GM12878 (cell line): Measurements from ENCODE around the gene SNRPD3. TPM values are rescaled to one million over a fixed set of nuclear protein-coding genes. Genes with fewer than 3 reads are reported as not detected.
"Not testable (repeated sequence)": the region's sequence is repeated elsewhere in the genome, so short reads cannot be mapped to it uniquely, and the experiment has no call there.

Experiments
- ATAC-seq: fragments of 200-7000 bp; cut with Tn5 transposase; 3 replicates; pipeline ENCODE4 v1.9.1; 2020; ENCODE audit warnings: mild to moderate bottlenecking, moderate library complexity
- BruUV-seq: library from RNA; stranded (reverse); fragments of 400-500 nt; replicated peaks from 2 replicates; lab custom pipeline; 2021; lab: Mats Ljungman, UMichigan
- CTCF ChIA-PET: fragments of 300-600 bp; sonication (Branson Sonifier 250); formaldehyde crosslinking; extraction: SDS; loops from one replicate; lab custom pipeline; 2021; ENCODE audit warnings: inconsistent platforms; lab: Yijun Ruan, JAX
- POLR2A ChIA-PET: fragments of 350-600 bp; formaldehyde crosslinking; extraction: SDS; loops from one replicate; lab custom pipeline; 2021; ENCODE audit warnings: inconsistent platforms; lab: Charles Lee
- RAD21 ChIA-PET: fragments of 300-600 bp; sonication (Branson Sonifier 250); formaldehyde crosslinking; loops from one replicate; lab custom pipeline; 2023; ENCODE audit warnings: antibody characterized with exemption; ENCODE audit not compliant: unreplicated experiment; lab: Charles Lee
- SMC1A ChIA-PET: fragments of 300-600 bp; sonication (Branson Sonifier 250); formaldehyde crosslinking; loops from one replicate; lab custom pipeline; 2023; ENCODE audit not compliant: unreplicated experiment, uncharacterized antibody; lab: Charles Lee
- DNase-seq: peaks from one replicate; pipeline ENCODE4 v3.0.0-alpha.2; 2011; ENCODE audit warnings: low read depth, low spot score
- FAIRE-seq: peaks from 3 replicates; lab custom pipeline; 2011; peaks lifted over from hg19 to GRCh38; lab: Jason Lieb, UNC
- H2AFZ ChIP-seq: 2 replicates; pipeline ENCODE4 v1.6.0; 2011; ENCODE audit warnings: low read depth, low read length, control low read depth; ENCODE audit not compliant: control insufficient read depth
- H3K27ac ChIP-seq: 2 replicates; pipeline ENCODE4 v1.5.1; 2011; ENCODE audit warnings: control low read depth; ENCODE audit not compliant: control insufficient read depth, insufficient read depth
- H3K27me3 ChIP-seq, 2 experiments: replicated peaks in 1 of 2; 2 replicates each; pipeline versions ENCODE4 v1.6.0 to v1.6.1; 2011; ENCODE audit warnings: low read length in 1 of 2; ENCODE audit not compliant: control insufficient read depth in 2 of 2, insufficient read depth in 2 of 2
- H3K36me3 ChIP-seq, 2 experiments: 2 replicates each; pipeline ENCODE4 v1.5.1; 2011; ENCODE audit warnings: low read length in 1 of 2; ENCODE audit not compliant: control insufficient read depth in 2 of 2, insufficient read depth in 2 of 2
- H3K4me1 ChIP-seq: 2 replicates; pipeline ENCODE4 v1.6.1; 2011; ENCODE audit warnings: mild to moderate bottlenecking, low read length, moderate library complexity, mixed read lengths; ENCODE audit not compliant: control insufficient read depth, insufficient read depth
- H3K4me2 ChIP-seq: 2 replicates; pipeline ENCODE4 v1.6.0; 2011; ENCODE audit warnings: control low read depth; ENCODE audit not compliant: control insufficient read depth, insufficient read depth
- H3K4me3 ChIP-seq: fragments of 200-600 bp; sonication (generic); 2 replicates; pipeline ENCODE4 v1.5.1; 2016
- H3K79me2 ChIP-seq: 2 replicates; pipeline ENCODE4 v1.6.0; 2011; ENCODE audit warnings: low read length; ENCODE audit not compliant: control insufficient read depth, insufficient read depth
- H3K9ac ChIP-seq: 2 replicates; pipeline ENCODE4 v1.8.0; 2011; ENCODE audit warnings: low read length, control low read depth, mixed read lengths; ENCODE audit not compliant: control insufficient read depth, insufficient read depth
- H3K9me3 ChIP-seq: replicated peaks from 3 replicates; pipeline ENCODE4 v1.5.1; 2011; ENCODE audit warnings: mild to moderate bottlenecking, low read length; ENCODE audit not compliant: control insufficient read depth, insufficient read depth
- H4K20me1 ChIP-seq: 2 replicates; pipeline ENCODE4 v1.6.0; 2011; ENCODE audit not compliant: control insufficient read depth, insufficient read depth
- ATF2 ChIP-seq: IDR thresholded peaks from 2 replicates; pipeline ENCODE4 v1.6.1; 2012; ENCODE audit warnings: low read length, inconsistent platforms
- CEBPB ChIP-seq, 2 experiments: fragments of 150-350 bp in 1 of 2; IDR thresholded peaks; 2 replicates each; pipeline ENCODE4 v1.6.1; 2012 to 2014; ENCODE audit warnings: low read depth in 2 of 2, low read length in 2 of 2, borderline replicate concordance in 1 of 2, inconsistent platforms in 1 of 2
- HDGF ChIP-seq: fragments of 450-650 bp; IDR thresholded peaks from 2 replicates; pipeline ENCODE4 v1.6.1; 2016; ENCODE audit warnings: antibody characterized with exemption
- MTA3 ChIP-seq: IDR thresholded peaks from 2 replicates; pipeline ENCODE4 v1.6.1; 2012; ENCODE audit warnings: low read length, inconsistent platforms, borderline replicate concordance
- TAF1 ChIP-seq: IDR thresholded peaks from 2 replicates; pipeline ENCODE4 v1.6.1; 2011; ENCODE audit warnings: mild to moderate bottlenecking, low read depth, low read length, borderline replicate concordance
- WGBS: methylation state at CpG from one replicate; pipeline ENCODE4 v1.1.6; 2016; ENCODE audit warnings: low lambda C conversion rate; ENCODE audit not compliant: insufficient replicate concordance, insufficient coverage; ENCODE audit errors: missing lambda C conversion rate; 5-methylcytosine and 5-hydroxymethylcytosine counted together
- in situ Hi-C: fragments of 300-500 bp; cut with MboI; formaldehyde crosslinking; loops from 9 replicates; pipeline ENCODE4 v1.14.3; 2018; ENCODE audit warnings: mixed read lengths
- intact Hi-C: fragments of 100-400 bp; cut with micrococcal nuclease; formaldehyde crosslinking; loops from one replicate; pipeline ENCODE4 v1.14.2; 2022; ENCODE audit not compliant: unreplicated experiment
- polyA plus RNA-seq, 11 experiments: library from polyadenylated mRNA; depleted of rRNA in 4 of 11; unstranded in 6 of 11; stranded (reverse) in 5 of 11; fragments of >200 nt; fragmentation: Nextera tagmentation in 4 of 11; fragmentation: Illumina TruSeq in 1 of 11; extraction: Ambion mirVana in 4 of 11; extraction: Trizol in 1 of 11; gene quantifications; 1 replicate in 1 of 11; 2 replicates in 10 of 11; pipeline versions ENCODE4 v1.2.1 to v1.2.3, GENCODE V29; 2011 to 2016; ENCODE audit warnings: inconsistent platforms in 2 of 11, missing spikeins in 2 of 11, low read depth in 1 of 11
- total RNA-seq, 4 experiments: library from RNA; depleted of rRNA in 3 of 4; stranded (reverse); fragments of >200 nt in 3 of 4; fragmentation: Illumina TruSeq in 1 of 4; extraction: Trizol in 1 of 4; gene quantifications; 2 replicates each; pipeline versions ENCODE4 v1.2.1 to v1.2.3, GENCODE V29; 2013 to 2021
- TF ChIP-seq, protein P1 (sequence below): IDR thresholded peaks from 2 replicates; pipeline ENCODE4 v1.6.1; 2012; ENCODE audit warnings: low read depth, low read length, improper control_type of control experiment

Gene SNRPD3
- total and polyA plus RNA-seq, 10 of the 15 experiments (the other 5 are each of a cell fraction or from before 2014, with no cell fraction given), result 112 to 324 (median 242) TPM

GRCh38 chr22:24595863-24596262 is 40.1 kb downstream of the SNRPD3 start (continued):
- TF ChIP-seq, protein P1, sequence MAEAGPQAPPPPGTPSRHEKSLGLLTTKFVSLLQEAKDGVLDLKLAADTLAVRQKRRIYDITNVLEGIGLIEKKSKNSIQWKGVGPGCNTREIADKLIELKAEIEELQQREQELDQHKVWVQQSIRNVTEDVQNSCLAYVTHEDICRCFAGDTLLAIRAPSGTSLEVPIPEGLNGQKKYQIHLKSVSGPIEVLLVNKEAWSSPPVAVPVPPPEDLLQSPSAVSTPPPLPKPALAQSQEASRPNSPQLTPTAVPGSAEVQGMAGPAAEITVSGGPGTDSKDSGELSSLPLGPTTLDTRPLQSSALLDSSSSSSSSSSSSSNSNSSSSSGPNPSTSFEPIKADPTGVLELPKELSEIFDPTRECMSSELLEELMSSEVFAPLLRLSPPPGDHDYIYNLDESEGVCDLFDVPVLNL, result no peak
- TF ChIP-seq TAF1 (no peak), MTA3 (no peak), CEBPB (IDR thresholded peaks at IDR 0.05; ENCODE audit: borderline replicate concordance in 1 of 2, low read depth in 2 of 2, low read length in 2 of 2) (no peak), HDGF (no peak), ATF2 (no peak)

DNA sequence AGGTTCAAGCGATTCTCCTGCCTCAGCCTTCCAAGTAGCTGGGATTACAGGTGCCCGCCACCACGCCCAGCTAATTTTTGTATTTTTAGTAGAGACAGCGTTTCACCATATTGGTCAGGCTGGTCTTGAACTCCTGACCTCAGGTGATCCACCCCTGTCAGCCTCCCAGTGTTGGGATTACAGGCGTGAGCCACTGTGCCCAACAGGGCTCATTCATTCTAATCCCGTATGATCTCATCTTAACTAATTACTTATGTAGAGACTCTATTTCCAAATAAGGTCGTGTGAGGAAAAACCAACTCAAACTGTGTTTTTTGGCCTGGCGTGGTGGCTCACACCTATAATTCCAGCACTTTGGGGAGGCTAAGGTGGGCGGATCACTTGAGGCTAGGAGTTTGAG is 41.3 kb downstream of the SNRPD3 start:
- FAIRE-seq, H3K9me3 ChIP-seq, SMC1A ChIA-PET, DNase-seq, H3K4me1 ChIP-seq, ATAC-seq, H3K27ac ChIP-seq, H3K4me3 ChIP-seq, H3K9ac ChIP-seq, H4K20me1 ChIP-seq, H3K36me3 ChIP-seq, in situ Hi-C loops, H2AFZ ChIP-seq, H3K27me3 ChIP-seq, BruUV-seq, intact Hi-C loops, H3K4me2 ChIP-seq, POLR2A ChIA-PET, RAD21 ChIA-PET, H3K79me2 ChIP-seq: not testable (repeated sequence)
- WGBS, result 58% methylated on average over 9 of the region's 9 CpGs
- CTCF ChIA-PET, result interaction anchor here (0.6 kb wide), 1 partner anchor 369 kb away, joined by 3 read pairs; no protein-coding TSS in a partner anchor
